Stimulated activated CD4-positive, alpha-beta T cell treated with anti-CD3 and anti-CD28 coated beads, Interleukin-2, amount 100 ng/mL, for 4 hours (primary cell): ENCODE data around the gene SLC36A1.

Experiments
- DNase-seq: peaks from one replicate; pipeline ENCODE4 v3.0.0-alpha.2; 2020; ENCODE audit warnings: low read depth

Gene SLC36A1

DNA sequence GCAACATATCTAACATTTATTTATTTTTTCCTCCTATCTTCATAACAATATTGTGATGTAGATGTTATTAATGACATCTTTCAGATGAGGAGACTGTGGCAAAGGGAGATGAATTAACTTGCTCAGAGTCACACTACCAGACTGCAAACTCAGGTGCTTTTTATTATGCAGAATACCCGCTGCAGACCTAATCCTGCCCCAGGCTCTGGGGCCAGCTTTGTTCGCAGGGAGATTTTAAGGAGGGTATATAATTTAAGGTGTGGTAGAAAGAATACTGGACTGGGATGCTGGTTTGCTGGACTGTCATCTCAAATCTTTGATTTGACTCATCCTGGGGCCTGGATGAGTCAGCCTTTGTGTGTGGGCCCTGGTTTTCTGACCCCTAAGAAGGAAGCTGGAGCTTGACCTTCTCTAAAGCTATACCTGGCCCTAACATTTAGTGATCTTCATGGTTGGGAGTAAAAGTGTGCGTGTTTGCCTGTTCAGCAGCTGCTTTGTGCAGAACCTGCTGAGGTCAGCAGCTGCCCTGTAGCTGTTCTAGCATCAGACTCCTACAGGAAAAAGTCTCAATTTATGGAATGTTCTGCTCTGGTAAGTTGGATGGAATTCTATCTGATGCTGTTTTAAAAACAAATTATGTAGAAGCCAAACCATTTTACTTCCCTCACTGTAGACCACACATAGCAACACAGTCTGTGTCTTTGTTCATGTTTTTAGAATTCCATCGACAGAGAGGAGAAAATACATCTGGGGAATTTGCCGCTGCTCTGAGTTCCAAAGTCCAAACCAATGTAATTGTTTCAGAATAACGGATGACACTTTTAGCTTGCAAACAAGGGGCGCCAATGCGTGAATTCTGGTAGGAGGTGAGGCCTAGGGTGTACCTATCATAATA lies 4.5 kb downstream of the SLC36A1 start:
- DNase-seq = no peak

DNA sequence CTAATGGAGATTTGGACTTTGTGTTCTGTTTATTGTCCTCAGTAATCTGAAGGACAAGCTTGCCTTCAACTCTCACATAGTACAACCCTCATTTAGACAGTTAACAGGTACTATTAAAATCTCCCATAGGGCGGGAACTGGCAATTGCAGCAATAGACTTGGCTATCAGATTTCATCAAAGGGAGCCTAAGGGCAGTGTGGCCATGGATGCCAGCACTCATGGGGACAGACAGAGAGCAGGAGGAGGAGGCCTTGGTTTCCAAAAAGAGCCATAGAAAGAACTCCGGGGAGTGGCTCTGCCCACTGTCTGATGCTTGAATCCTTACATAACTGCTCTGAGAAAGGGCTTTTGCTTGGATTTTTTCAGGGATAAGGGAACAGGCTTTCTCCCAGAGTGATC lies 6.8 kb downstream of the SLC36A1 start:
- DNase-seq = no peak

DNA sequence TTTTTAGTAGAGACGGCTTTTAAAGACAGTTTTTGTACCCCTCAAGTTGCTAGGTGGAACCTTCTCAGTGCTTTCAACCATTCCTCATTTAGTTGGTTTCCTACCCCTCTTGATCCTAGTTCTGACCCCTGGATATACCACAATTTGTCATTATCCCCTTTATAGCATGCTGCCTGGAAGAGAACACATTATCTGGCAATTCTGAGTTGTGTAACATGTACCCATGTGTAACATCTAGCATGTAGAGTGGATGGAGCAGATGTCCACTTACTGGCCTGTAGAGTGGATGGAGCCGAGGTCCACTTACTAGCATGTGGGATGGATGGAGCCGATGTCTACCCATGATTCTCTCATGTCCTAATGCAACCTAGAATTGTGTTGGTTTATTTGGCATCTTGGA lies 7.5 kb downstream of the SLC36A1 start:
- no peak for DNase-seq

DNA sequence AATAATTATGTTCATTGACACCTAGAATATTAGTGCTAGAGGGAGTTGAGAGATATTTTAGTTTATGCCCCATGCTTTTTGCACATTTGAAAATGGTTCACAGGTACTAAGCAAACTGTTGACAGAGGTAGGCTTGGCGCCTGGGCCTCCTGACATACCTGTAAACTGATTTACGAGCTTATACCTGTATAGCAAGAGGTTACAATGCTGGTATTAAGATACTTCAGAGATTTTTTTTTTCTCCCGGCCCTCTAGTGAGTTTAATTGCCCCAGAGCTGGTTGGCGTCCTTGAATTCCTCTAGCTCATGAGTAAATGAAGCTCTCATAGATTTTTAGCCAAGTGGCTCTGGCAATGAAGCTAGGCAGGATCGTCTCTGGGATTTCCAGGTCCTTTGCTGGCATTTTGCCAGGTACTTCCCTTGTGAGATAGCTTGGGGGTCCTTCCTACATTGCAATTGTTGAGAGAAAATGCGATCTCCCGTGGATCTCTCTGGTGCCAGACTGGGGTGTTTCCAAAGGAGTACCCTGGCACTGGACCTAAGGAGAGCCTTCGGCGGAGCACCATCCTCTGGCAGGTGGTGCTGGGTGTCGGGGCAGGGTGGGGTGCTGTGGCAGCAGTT lies 9.0 kb downstream of the SLC36A1 start:
- no peak for DNase-seq

DNA sequence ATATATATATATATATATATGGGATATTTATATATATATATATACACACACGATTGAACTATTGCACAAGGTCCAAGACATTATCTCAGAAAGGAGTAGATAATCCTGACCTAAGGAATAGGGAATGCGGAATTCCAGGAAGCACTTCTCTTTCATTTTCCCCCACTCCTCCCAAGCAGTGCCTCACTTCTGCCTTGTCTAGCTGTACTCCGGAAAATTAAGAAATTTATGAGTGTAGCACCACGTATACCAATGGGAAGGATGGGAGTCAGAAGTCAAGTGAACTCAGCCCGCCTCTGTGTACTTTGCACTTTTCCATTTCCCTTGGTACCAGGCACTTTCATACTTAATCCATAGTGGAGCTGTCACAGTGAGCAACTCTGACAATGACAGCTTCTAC lies 10.9 kb downstream of the SLC36A1 start:
- DNase-seq = no peak

DNA sequence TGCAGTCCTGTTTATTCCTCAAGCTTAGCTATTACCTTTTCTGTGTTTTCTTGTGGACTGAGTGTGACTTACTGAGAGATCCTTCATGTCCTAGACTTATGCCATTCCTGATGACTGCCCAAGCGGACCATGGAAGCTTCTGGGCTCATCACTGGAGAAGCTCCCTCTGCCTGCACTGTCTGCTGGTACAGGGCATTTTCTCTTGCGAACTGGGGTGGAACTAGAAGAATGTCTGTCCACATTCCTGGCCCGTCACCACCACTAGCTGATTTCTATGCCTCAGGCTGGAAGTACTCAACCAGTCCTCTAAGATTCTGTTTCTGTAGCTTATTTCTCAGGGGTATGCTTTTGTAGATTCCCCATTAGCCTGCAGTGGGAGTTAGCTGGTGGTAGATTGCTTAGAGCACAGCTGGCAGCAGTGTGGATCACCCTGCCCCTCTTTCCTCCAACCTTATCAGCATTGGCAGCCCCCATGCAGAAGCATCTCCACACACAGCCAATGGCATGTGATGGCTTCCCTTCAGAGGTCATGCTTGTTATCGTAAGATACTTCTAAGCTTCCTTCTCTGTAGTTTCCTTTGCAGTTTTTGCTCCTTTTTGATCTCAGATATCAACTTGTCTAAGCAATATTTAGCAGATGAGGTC lies 12.4 kb downstream of the SLC36A1 start:
- DNase-seq = no peak

DNA sequence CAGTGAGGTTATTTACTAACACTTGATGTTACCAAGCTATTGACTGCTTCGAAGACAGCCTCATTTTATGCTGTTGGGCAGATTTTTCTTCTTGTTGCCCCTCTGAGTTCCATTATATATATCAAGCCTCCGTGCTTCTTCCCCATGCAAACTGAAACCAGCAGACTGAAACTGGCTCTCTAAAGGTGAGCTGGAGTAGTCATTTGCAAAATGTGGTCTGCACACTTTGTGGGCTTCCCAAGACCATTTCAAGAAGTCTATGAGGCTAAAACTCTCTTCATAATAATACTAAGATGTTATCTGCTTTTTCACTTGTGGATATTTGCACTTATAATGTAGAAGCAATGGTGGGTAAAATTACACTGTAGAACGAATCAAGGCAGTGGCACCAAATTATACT lies 13.9 kb downstream of the SLC36A1 start:
- no peak for DNase-seq

DNA sequence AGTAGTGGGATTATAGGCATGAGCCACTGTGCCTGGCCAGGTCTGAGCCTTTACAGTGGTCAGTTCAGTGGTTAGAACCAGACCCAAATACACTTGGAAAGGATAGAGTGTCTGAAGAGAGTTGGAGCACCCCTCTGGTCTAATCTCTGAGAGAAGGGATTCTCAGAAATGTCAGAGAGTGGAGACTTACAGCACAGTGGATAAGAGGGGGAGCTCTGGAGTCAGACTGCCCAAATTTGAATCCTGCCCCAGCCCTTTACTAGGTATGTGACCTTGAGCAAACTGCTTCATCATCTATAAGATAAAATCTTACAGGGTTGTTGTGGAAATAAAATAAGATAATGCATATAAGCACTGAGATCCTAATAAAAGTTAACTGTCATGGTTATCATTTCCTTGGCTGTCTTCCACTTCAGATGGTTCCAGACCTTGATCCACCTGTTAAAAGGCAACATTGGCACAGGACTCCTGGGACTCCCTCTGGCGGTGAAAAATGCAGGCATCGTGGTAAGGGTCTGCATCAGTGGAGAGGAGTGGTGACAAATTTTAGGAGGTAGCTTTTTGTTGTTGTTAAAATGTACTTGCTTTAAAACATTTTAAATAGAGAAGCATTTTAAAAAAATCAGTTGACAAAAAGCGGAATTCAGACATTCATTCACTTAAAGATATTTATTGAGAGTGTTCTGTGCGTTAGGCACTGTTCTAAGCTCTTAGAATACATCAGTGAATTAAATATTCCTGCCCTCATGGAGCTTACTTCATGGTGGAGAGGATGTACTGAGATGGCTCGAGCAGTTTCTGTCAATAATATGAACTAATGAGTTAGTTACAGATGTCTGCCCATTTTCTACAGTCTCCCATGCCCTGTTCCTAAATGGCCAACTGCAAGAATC lies 16.0 kb downstream of the SLC36A1 start:
- DNase-seq = no peak

DNA sequence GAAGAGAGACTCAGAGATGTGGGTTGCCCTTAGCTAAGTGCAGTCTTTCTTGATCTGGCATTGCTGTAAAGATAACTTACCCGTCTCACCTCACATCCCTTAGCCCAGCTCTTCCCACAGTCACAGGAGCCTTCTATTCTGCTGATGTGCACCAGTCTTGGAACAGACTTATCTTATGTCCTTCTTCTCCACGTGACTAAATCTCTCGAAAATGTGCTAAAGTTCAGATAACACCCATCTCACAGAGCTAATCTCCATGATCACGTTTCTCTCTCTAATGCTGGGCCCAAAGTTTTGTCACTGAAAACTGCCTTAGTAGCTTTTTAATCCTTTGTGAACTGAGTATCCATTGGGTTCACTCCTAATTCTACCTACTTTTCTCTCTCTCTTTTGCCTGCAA lies 16.7 kb downstream of the SLC36A1 start:
- DNase-seq = no peak

DNA sequence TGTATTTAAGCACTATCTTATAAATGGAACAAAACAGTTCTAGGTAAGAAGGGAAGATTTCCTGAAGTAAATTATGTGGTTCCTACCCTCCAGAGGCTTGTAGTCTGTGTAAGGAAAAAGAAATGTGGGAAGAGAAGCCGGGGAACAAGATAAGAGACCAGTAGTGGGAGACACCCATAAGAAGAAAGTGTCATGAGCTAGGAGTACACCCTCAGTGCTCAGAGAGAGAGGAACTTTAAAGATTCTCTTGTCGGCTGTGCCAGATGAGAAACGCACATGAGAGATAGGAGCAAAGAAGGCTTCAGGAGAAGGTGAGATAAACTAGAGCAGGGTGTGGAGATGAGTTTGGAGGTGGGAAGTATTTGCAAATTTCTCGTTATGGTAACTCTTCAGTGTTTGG lies 18.1 kb downstream of the SLC36A1 start:
- no peak for DNase-seq

DNA sequence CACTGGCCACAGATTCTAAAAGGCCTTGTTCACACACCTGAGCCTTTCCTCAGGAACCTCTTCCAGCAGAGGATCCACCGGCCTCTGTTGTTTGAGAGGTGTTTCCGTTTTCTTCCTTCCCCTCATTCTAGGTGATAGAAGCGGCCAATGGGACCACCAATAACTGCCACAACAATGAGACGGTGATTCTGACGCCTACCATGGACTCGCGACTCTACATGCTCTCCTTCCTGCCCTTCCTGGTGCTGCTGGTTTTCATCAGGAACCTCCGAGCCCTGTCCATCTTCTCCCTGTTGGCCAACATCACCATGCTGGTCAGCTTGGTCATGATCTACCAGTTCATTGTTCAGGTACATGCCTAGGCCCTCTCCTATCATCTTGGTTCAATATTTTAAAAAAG lies 20.2 kb downstream of the SLC36A1 start:
- no peak for DNase-seq

DNA sequence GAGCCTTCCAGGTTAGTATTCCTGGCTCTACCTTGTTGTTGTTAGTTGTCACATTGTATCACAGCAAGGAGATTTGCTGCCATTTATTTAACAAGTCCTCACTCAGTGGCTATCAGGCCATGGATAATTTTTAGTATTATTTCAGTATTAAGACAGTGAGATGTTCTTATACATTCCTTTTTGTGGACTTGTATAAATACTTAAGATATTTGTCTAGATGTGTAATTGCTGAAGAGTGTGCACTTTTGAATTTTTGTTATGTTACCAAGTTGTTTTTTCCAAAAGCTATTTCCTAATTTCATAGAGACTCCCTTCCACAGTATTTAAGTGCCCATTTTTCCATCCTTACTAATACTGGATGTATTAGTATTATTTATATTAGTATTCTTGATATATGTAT lies 22.0 kb downstream of the SLC36A1 start:
- DNase-seq = no peak

DNA sequence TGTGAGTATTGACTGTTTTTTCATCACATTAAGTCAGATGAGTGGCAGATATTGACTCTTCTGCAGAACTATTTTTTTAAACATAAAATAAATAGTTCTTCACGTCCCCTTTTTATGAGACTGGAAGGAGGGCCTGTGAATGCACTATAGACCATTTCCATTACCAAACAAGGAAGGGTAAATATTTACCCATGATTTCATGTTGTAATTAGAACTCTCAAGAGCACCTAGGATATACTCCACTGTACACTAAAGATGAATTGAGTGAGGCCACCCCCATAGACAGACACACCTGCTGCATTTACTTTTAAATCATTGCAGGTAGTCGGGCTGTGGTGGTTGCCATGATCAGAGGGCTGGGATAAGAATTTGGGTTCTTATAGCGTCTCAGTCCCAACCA lies 22.6 kb downstream of the SLC36A1 start:
- no peak for DNase-seq

DNA sequence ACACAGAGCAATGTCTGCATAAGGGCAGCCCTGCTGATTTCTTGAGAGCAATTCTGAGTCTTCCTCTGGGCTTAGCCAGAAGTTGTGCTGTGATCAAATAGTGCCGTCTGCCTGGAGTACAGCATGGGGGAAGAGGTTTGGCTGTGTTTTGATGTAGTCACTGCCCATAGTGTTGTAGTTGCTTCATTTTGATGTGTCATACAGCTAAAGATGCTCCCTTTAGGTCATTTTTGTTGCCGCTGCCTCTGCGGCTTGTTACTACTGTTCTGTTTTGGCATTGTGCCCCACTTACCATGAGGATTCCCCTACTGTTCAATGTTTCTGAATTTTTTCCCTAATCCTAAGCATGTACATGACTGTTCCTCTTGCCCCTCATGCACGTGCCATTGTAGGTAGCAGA lies 23.0 kb downstream of the SLC36A1 start:
- no peak for DNase-seq

DNA sequence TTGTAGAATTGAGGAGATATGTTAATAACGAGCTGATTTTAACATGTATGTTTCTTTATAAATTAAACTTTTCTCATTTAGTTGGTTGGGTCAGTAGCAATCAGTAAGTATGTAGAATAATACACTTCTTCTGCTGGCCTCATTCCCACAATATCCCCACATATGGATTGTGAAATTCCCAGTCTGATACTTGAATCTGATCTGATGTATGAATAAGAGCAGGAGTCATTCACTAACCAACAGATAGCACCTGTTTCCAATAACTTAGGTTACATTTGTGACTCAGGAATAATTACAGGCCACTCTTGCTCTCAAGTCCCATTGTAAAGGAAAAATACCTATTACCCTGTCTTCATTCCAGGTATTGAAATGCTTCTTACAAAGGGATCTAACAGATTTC lies 23.9 kb downstream of the SLC36A1 start:
- no peak for DNase-seq

DNA sequence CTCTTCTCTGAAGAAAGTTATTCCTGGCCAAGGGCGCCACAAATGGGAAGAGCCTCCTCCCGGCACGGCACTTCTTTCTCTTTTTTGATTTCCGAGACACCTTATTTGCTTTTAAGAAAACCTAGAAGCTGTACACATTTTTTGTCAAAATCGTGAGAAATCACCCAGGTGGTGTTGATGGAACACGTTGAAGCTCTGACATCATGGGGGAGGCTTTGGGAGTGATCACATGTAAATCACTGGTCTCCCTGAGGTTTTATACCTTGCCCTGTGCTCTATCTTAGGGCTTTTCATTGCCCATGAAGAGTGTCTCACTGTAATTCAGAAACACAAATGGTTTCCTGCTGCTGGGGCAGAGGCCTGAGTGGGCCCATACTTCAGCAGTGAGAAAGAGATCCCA lies 27.4 kb downstream of the SLC36A1 start:
- DNase-seq = no peak

DNA sequence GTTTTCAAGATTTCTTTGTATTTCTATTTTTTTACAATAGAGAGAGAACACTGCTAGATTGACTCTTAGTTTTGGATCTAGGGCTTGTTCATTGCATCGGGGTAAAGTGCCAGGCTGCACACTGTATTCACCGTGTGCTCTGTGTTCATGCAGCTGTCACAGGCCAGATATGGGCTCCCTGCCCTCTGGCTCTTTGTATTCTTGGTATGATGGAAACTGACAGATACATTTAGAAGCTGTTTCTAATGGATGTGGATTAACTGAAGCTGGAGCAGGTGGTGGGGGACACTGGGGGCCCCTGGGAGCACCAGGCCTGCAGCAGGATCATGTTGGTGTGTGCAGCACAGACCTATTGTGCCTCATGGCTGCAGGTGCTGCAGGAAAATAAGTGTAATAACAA lies 28.0 kb downstream of the SLC36A1 start:
- DNase-seq = no peak

DNA sequence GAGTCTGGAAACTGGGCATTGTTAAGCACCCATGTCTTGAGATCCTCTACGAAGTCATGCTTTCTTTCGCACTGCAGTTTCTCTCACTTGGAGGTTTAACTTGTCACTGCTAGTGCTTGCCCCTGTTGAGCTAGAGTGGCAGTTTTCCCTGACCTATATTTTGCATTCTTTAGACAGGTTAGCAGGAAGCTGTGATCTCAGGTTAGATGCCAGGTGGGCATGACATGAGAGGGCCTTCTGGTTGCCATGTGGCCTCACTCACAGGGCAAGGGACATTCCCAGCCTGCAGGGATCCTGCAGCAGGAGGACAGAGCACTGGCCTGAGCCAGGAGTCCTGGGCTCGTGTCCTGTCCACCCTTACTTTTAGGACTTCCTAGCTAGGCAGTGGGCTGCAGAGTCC lies 28.6 kb downstream of the SLC36A1 start:
- no peak for DNase-seq

DNA sequence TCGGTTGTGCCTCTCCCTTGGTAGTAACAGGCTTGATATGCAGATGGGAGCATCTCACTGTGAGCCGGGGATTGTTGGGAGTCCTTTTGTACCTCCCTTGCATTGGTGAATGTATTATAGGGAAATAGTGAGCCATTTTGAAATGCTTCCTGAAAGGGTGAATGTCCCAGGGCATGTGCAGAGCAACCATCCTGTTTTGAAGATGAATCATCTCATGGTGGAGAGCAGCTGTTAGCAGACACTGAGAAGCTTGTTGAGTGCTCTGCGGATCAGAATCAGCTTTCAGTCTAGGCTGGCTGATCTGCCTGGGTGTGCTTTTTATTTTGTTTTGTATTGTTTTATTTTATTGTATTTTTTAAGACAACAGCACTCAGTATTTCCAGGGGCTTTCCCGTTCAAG lies 29.7 kb downstream of the SLC36A1 start:
- DNase-seq = no peak

DNA sequence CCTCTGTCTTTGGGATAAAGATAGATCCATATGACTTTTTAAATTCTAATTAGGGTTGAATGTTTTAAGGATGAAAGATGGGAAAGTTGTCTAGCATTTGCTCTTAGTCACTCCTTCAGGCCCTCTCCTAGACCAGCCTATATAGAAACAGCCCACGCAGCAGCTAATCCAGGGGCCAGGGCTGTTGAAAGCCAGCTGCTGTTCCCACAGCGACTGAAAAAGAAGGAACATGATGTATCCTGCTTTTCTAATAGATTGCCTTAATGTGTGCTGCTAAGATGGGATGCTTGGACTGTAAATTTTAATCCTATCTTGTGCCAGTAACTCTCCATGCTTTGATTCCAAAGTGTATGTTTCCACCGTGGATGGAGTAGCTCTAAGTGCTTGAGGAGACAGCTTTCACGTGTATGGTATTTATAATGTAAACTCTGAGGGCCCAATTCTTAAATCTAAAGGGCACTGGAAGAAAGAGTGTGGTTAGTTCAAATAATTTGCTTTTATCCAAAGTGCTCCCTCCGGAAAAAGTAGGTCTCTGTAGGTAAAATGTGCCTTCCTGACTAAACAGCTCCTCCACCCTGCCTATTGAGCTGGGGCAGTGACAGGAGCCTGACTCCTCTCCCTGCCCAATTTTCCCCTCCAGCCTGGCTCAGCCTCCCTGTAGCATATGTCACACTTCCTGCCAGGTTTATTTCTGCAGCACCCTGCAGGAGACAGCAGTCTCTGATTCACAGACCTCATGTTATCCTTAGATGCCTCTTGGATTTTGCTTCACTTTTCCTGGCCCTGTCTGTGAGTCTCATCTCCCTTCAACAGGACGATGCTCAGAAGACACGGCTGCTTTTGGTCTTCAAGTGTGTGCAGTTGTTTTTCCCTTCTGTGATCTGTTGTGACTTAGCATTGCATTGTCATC lies 33.2 kb downstream of the SLC36A1 start:
- no peak for DNase-seq

DNA sequence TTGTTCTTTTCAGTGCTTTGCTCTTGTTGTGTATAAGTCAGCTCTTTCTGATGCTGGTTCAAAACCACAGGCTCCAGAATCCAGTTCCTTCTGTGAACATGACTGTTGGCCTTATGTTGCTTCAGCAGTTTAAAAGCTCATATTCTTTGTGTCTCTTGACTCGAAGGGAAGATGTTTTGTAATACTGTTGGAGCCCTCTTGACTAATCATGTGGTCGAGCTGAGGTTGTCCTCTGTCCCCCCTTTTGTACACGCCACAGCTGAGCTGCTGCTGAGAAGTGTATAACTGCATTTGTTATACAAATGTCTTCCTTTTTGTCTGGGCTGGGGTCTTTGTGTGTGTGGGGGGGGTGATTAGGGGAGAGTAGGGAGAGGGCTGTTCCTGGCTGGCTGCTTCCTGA lies 35.8 kb downstream of the SLC36A1 start:
- no peak for DNase-seq
